Adrenal gland (tissue), 12 donors: Measurements from ENCODE around the gene SOX10. TPM values are rescaled to one million over a fixed set of nuclear protein-coding genes. Genes with fewer than 3 reads are reported as not detected.
A peak's percentile ranks its signal among the peaks of the same experiment; 100 is the strongest.

ENCODE experiments used
- DNase-seq, 7 donors: peaks; one replicate each; pipeline ENCODE4 v3.0.0-alpha.2; 2019 to 2020
- H3K27ac ChIP-seq, 5 donors: fragments of 200-600 bp; sonication (generic) in 4 of 5; 1 replicate in 3 of 5; 2 replicates in 2 of 5; pipeline versions ENCODE4 v1.5.1 to v1.8.0; 2016 to 2020; ENCODE audit warnings: mild to moderate bottlenecking in 1 of 5
- H3K27me3 ChIP-seq: fragments of 200-600 bp; 2 replicates; pipeline ENCODE4 v1.8.0; 2021
- H3K36me3 ChIP-seq, 2 donors: fragments of 200-600 bp; replicated peaks in 1 of 2; 1 replicate in 1 of 2; 2 replicates in 1 of 2; pipeline versions ENCODE4 v1.5.1 to v1.8.0; 2018 to 2022
- H3K4me1 ChIP-seq, 2 donors: fragments of 200-600 bp; replicated peaks in 1 of 2; 1 replicate in 1 of 2; 2 replicates in 1 of 2; pipeline versions ENCODE4 v1.5.1 to v1.8.0; 2018 to 2021
- H3K4me3 ChIP-seq, 4 donors: fragments of 200-600 bp; sonication (generic) in 3 of 4; one replicate each; pipeline ENCODE4 v1.5.1; 2016 to 2018
- H3K9me3 ChIP-seq, 3 donors: fragments of 200-600 bp; sonication (generic) in 1 of 3; replicated peaks in 1 of 3; 1 replicate in 2 of 3; 2 replicates in 1 of 3; pipeline versions ENCODE4 v1.5.1 to v1.8.0; 2016 to 2021
- POLR2A ChIP-seq, 2 donors: fragments of 450-650 bp; IDR thresholded peaks; one replicate each; pipeline ENCODE4 v1.6.1; 2017; ENCODE audit warnings: antibody characterized with exemption in 2 of 2, mild to moderate bottlenecking in 2 of 2, moderate library complexity in 1 of 2
- WGBS, 4 donors: extraction: QIAGEN DNeasy Blood & Tissue Kit in 2 of 4; methylation state at CpG; one replicate each; pipeline versions ENCODE4 v1.1.5 to v1.1.7; 2013 to 2017; 5-methylcytosine and 5-hydroxymethylcytosine counted together
- intact Hi-C, 2 donors: fragments of 100-400 bp; cut with DNase I; formaldehyde crosslinking; loops; one replicate each; pipeline versions ENCODE4 v1.14.1 to v1.15.0; 2022 to 2023
- polyA plus RNA-seq, 3 donors: library from polyadenylated mRNA; stranded (reverse); fragments of 200-250 nt in 2 of 3; fragments of 350-450 nt in 1 of 3; fragmentation: Illumina TruSeq in 1 of 3; extraction: RNeasy Lipid Tissue Mini Kit (QIAGEN cat#74804) in 1 of 3; gene quantifications; one replicate each; pipeline ENCODE4 v1.2.3, GENCODE V29; 2013 to 2014
- total RNA-seq, 9 donors: library from RNA; depleted of rRNA in 4 of 9; stranded (reverse); fragments of >200 nt in 4 of 9; fragments of 120-200 nt in 1 of 9; fragmentation: NEBNext Ultra II Directional in 1 of 9; extraction: Animal tissue kit (Norgen Biotek cat#: 25700) in 1 of 9; gene quantifications; one replicate each; pipeline versions ENCODE4 v1.1.0 to v1.2.4, GENCODE V29; 2013 to 2023
- TF ChIP-seq, protein P1 (sequence below), 6 experiments: fragments of 450-650 bp in 4 of 6; fragments of 200-600 bp in 2 of 6; sonication (generic) in 1 of 6; IDR thresholded peaks; 1 replicate in 5 of 6; 2 replicates in 1 of 6; pipeline versions ENCODE4 v1.5.1 to v1.8.0; 2016 to 2021; ENCODE audit warnings: antibody characterized with exemption in 6 of 6, mild to moderate bottlenecking in 2 of 6, moderate library complexity in 1 of 6
- donor health status: healthy with polysubstance abuse.
- donor health status: Bipolar disorder and iron deficiency.
- donor health status: DM: yes; HTN: yes; CAD: no.
- donor health status: DM: no; HTN: no; CAD: no.
- donor health status: DM: no; HTN: no; CAD: no.
- donor health status: DM: yes; HTN: yes; CAD: no.

Gene SOX10
- total and polyA plus RNA-seq, 12 donors = 0.16 to 5.4 (median 0.78) TPM; not detected in 1

GRCh38 chr22:37999640-38000272 lies 15.4 kb upstream of the SOX10 start:
- H3K9me3 ChIP-seq = no peaks in the 10 kb centered on the region
- no peaks in the 10 kb centered on the region for H3K4me1 ChIP-seq
- H3K4me3 ChIP-seq = no peak overlapping the region
- DNase-seq = peak in 5 of 7 donors; percentile 35 to 57 (median 55)
- no peaks in the 10 kb centered on the region for H3K36me3 ChIP-seq
- TF ChIP-seq, protein P1, sequence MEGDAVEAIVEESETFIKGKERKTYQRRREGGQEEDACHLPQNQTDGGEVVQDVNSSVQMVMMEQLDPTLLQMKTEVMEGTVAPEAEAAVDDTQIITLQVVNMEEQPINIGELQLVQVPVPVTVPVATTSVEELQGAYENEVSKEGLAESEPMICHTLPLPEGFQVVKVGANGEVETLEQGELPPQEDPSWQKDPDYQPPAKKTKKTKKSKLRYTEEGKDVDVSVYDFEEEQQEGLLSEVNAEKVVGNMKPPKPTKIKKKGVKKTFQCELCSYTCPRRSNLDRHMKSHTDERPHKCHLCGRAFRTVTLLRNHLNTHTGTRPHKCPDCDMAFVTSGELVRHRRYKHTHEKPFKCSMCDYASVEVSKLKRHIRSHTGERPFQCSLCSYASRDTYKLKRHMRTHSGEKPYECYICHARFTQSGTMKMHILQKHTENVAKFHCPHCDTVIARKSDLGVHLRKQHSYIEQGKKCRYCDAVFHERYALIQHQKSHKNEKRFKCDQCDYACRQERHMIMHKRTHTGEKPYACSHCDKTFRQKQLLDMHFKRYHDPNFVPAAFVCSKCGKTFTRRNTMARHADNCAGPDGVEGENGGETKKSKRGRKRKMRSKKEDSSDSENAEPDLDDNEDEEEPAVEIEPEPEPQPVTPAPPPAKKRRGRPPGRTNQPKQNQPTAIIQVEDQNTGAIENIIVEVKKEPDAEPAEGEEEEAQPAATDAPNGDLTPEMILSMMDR (IDR thresholded peaks at IDR 0.05) = no peak
- TF ChIP-seq POLR2A (IDR thresholded peaks at IDR 0.05) = no peak
- no peak overlapping the region for H3K27ac ChIP-seq
- intact Hi-C loops = no loop called here
- WGBS, 4 donors = 66 to 83% (median 69%) methylated on average over 7 to 16 of the region's 16 CpGs
- no peaks in the 10 kb centered on the region for H3K27me3 ChIP-seq

DNA sequence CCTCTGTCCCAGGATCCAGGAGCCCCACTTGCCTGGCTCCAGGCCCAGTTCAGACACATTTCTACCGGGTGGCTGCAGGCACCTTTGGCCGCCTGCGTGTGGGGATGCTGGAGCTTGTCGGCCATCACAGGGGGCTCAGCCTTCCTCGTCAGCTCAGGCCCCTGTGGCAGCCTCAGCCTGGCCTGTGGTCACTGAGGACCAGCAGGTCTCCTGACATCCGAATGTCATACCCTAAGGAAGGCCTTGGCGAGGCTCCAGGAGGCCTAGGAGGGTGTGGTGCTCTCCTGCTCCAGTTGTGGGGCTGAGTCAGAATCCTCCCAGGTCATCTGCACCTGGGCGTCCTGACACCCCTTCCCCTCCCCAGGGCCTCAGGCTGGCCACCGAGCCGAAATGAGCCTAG lies 14.9 kb upstream of the SOX10 start:
- DNase-seq = no peak
- Histone ChIP-seq H3K27me3 (no peaks in the 10 kb centered on the region), H3K4me3 (no peak overlapping the region), H3K36me3 (no peaks in the 10 kb centered on the region), H3K27ac (no peak overlapping the region), H3K9me3 (no peaks in the 10 kb centered on the region), H3K4me1 (no peaks in the 10 kb centered on the region)
- TF ChIP-seq, protein P1 (IDR thresholded peaks at IDR 0.05) = no peak
- TF ChIP-seq POLR2A (IDR thresholded peaks at IDR 0.05) = no peak
- intact Hi-C loops = no loop called here
- WGBS, 4 donors = 60 to 100% (median 78%) methylated on average over 1 to 10 of the region's 10 CpGs

GRCh38 chr22:37998543-37998942 lies 14.2 kb upstream of the SOX10 start:
- Histone ChIP-seq H3K27ac (no peak overlapping the region), H3K4me1 (no peaks in the 10 kb centered on the region), H3K36me3 (no peaks in the 10 kb centered on the region), H3K27me3 (no peaks in the 10 kb centered on the region), H3K4me3 (no peak overlapping the region), H3K9me3 (no peaks in the 10 kb centered on the region)
- 70 to 91% (median 80%) methylated on average over 5 to 7 of the region's 7 CpGs for WGBS, 4 donors
- DNase-seq = no peak
- TF ChIP-seq POLR2A (IDR thresholded peaks at IDR 0.05) = no peak
- TF ChIP-seq, protein P1 (IDR thresholded peaks at IDR 0.05) = no peak
- intact Hi-C loops = no loop called here

GRCh38 chr22:37996515-37997246 lies 12.3 kb upstream of the SOX10 start:
- Histone ChIP-seq H3K4me3 (no peak overlapping the region), H3K9me3 (no peaks in the 10 kb centered on the region), H3K4me1 (no peaks in the 10 kb centered on the region), H3K27ac (no peak overlapping the region), H3K36me3 (no peaks in the 10 kb centered on the region), H3K27me3 (no peaks in the 10 kb centered on the region)
- DNase-seq = no peak
- TF ChIP-seq, protein P1 (IDR thresholded peaks at IDR 0.05) = no peak
- TF ChIP-seq POLR2A (IDR thresholded peaks at IDR 0.05) = no peak
- WGBS, 4 donors = 91 to 97% (median 92%) methylated on average over 1 to 8 of the region's 8 CpGs
- intact Hi-C loops = no loop called here
